Kidney (tissue), 14 donors: ENCODE results near the gene PRXL2B. TPM values are rescaled to one million over a fixed set of nuclear protein-coding genes. Genes with fewer than 3 reads are reported as not detected.
A peak's percentile ranks its signal among the peaks of the same experiment; 100 is the strongest.

ENCODE experiments used
- DNase-seq, 5 donors: peaks; one replicate each; pipeline ENCODE4 v3.0.0-alpha.2; 2013 to 2020
- FAIRE-seq: peaks from 2 replicates; lab custom pipeline; 2012; peaks lifted over from hg19 to GRCh38; lab: Jason Lieb, UNC
- H3K27ac ChIP-seq, 2 donors: one replicate each; pipeline ENCODE4 v1.7.0; 2013; ENCODE audit warnings: low read depth in 2 of 2, low read length in 2 of 2, inconsistent platforms in 1 of 2
- H3K27me3 ChIP-seq: one replicate; pipeline ENCODE4 v1.7.1; 2013; ENCODE audit warnings: low read length, inconsistent platforms; ENCODE audit not compliant: control insufficient read depth, insufficient read depth
- H3K36me3 ChIP-seq, 3 donors: one replicate each; pipeline versions ENCODE4 v1.7.0 to v1.7.1; 2013; ENCODE audit warnings: low read length in 3 of 3, control low read depth in 1 of 3, inconsistent platforms in 1 of 3; ENCODE audit not compliant: insufficient read depth in 3 of 3, control insufficient read depth in 2 of 3
- H3K4me1 ChIP-seq, 3 donors: one replicate each; pipeline versions ENCODE4 v1.7.0 to v1.7.1; 2013; ENCODE audit warnings: low read length in 3 of 3, inconsistent platforms in 1 of 3, low read depth in 1 of 3; ENCODE audit not compliant: control insufficient read depth in 2 of 3, insufficient read depth in 2 of 3
- H3K4me3 ChIP-seq, 3 donors: one replicate each; pipeline versions ENCODE4 v1.7.0 to v1.8.1; 2013; ENCODE audit warnings: low read length in 3 of 3, control low read depth in 1 of 3, inconsistent platforms in 1 of 3
- H3K9ac ChIP-seq, 3 donors: one replicate each; pipeline versions ENCODE4 v1.7.0 to v1.7.1; 2013; ENCODE audit warnings: low read length in 3 of 3, control low read depth in 1 of 3, inconsistent platforms in 1 of 3
- H3K9me3 ChIP-seq, 3 donors: one replicate each; pipeline versions ENCODE4 v1.7.0 to v1.7.1; 2013; ENCODE audit warnings: low read length in 3 of 3, control low read depth in 1 of 3, inconsistent platforms in 1 of 3; ENCODE audit not compliant: control insufficient read depth in 2 of 3, insufficient read depth in 1 of 3
- CTCF ChIP-seq: IDR thresholded peaks from 3 replicates; pipeline ENCODE4 v1.5.1; 2012; ENCODE audit warnings: mild to moderate bottlenecking, moderate library complexity, borderline replicate concordance; ENCODE audit not compliant: insufficient read depth; ENCODE audit errors: extremely low read depth
- intact Hi-C: fragments of 100-400 bp; cut with DNase I; formaldehyde crosslinking; loops from one replicate; pipeline ENCODE4 v1.11.1; 2022
- polyA plus RNA-seq: library from polyadenylated mRNA; stranded (reverse); fragments of 350-450 nt; fragmentation: Illumina TruSeq; extraction: RNeasy Lipid Tissue Mini Kit (QIAGEN cat#74804); gene quantifications from one replicate; pipeline ENCODE4 v1.2.3, GENCODE V29; 2014; ENCODE audit warnings: low read depth, low replicate concordance; ENCODE audit not compliant: insufficient read depth
- total RNA-seq: library from RNA; stranded (reverse); fragmentation: NEBNext Ultra II Directional; extraction: Animal tissue kit (Norgen Biotek cat#: 25700); gene quantifications from one replicate; pipeline ENCODE4 v1.2.1, GENCODE V29; 2021
- donor health status: control.
- donor health status: control.
- donor health status: control.
- donor health status: control.
- donor health status: control.
- donor health status: DM: yes; HTN: yes; CAD: no.
- donor health status: Normal renal cell carcinoma (clear cell type).

The PRXL2B gene
- total and polyA plus RNA-seq, 2 donors from 2014 or later, result 25.6 to 39.5 TPM

GRCh38 chr1:2611031-2611501 lies 24.5 kb downstream of the PRXL2B start:
- H3K36me3 ChIP-seq, result no peaks in the 10 kb centered on the region
- H3K27ac ChIP-seq, result no peak overlapping the region
- no peak for TF ChIP-seq CTCF
- no peaks in the 10 kb centered on the region for H3K4me1 ChIP-seq
- no peaks in the 10 kb centered on the region for H3K27me3 ChIP-seq
- H3K4me3 ChIP-seq, result no peak overlapping the region
- DNase-seq (peak; percentile 56 to 87 (median 75)), FAIRE-seq (no peak)
- intact Hi-C loops, result no loop called here
- H3K9me3 ChIP-seq, result peaks cover 0 to 19% (median 2%) of the 10 kb centered on the region in 3 donors
- H3K9ac ChIP-seq, result no peak overlapping the region

GRCh38 chr1:2611621-2612437 lies 25.3 kb downstream of the PRXL2B start:
- DNase-seq, result peak in 3 of 5 donors; percentile 6 to 66 (median 45)

GRCh38 chr1:2612591-2613365 lies 26.2 kb downstream of the PRXL2B start:
- no peak overlapping the region for H3K27ac ChIP-seq
- DNase-seq (peak in 2 of 5 donors; percentile 4 to 24), FAIRE-seq (no peak)
- intact Hi-C loops, result no loop called here
- no peaks in the 10 kb centered on the region for H3K4me1 ChIP-seq
- no peaks in the 10 kb centered on the region for H3K27me3 ChIP-seq
- peaks cover 0 to 23% (median 4%) of the 10 kb centered on the region in 3 donors for H3K9me3 ChIP-seq
- H3K4me3 ChIP-seq, result no peak overlapping the region
- H3K9ac ChIP-seq, result no peak overlapping the region
- no peak for TF ChIP-seq CTCF
- H3K36me3 ChIP-seq, result no peaks in the 10 kb centered on the region

More at GRCh38 chr1:2611621-2612437, 25.3 kb downstream of the PRXL2B start:
- Histone ChIP-seq H3K9me3 (peaks cover 0 to 23% (median 4%) of the 10 kb centered on the region in 3 donors), H3K4me1 (no peaks in the 10 kb centered on the region), H3K9ac (no peak overlapping the region), H3K4me3 (no peak overlapping the region), H3K27me3 (no peaks in the 10 kb centered on the region), H3K36me3 (no peaks in the 10 kb centered on the region), H3K27ac (no peak overlapping the region)
- intact Hi-C loops, result no loop called here
- TF ChIP-seq CTCF, result no peak
- no peak for FAIRE-seq
